Central memory CD8-positive, alpha-beta T cell (primary cell): ENCODE results near the gene TMEM174.

Experiments used
- ATAC-seq: fragments of 150-1000 bp; cut with Tn5 transposase; replicated peaks from 2 replicates; pipeline ENCODE4 v1.10.0; 2022; ENCODE audit warnings: mild to moderate bottlenecking, moderate FRiP score, moderate number of reproducible peaks; ENCODE audit not compliant: poor library complexity, severe bottlenecking; ENCODE audit errors: extremely low read depth
- DNase-seq, 2 donors: peaks; one replicate each; pipeline ENCODE4 v3.0.0; 2021; ENCODE audit warnings: low spot score in 2 of 2
- H3K27ac Mint-ChIP-seq: one replicate; pipeline ENCODE4 v1.8.0; 2022; ENCODE audit warnings: low read depth, mild to moderate bottlenecking, moderate library complexity, mixed read lengths
- H3K27me3 Mint-ChIP-seq: one replicate; pipeline ENCODE4 v1.8.0; 2022; ENCODE audit warnings: mixed read lengths
- H3K36me3 Mint-ChIP-seq: one replicate; pipeline ENCODE4 v1.8.0; 2022; ENCODE audit warnings: mild to moderate bottlenecking, moderate library complexity, mixed read lengths; ENCODE audit not compliant: insufficient read depth
- H3K4me1 Mint-ChIP-seq: one replicate; pipeline ENCODE4 v1.8.0; 2022; ENCODE audit warnings: mixed read lengths
- H3K4me3 Mint-ChIP-seq: one replicate; pipeline ENCODE4 v1.8.0; 2022; ENCODE audit warnings: mild to moderate bottlenecking, moderate library complexity, mixed read lengths
- H3K9me3 Mint-ChIP-seq: one replicate; pipeline ENCODE4 v1.8.0; 2022; ENCODE audit warnings: mixed read lengths

The TMEM174 gene

GRCh38 chr5:73157414-73158303 lies 15.3 kb upstream of the TMEM174 start:
- H3K9me3 Mint-ChIP-seq: no peaks in the 10 kb centered on the region
- no peak for DNase-seq
- peaks cover 35% of the 10 kb centered on the region for H3K27me3 Mint-ChIP-seq
- no peak overlapping the region for H3K27ac Mint-ChIP-seq
- ATAC-seq: no peak
- peaks cover 4% of the 10 kb centered on the region for H3K36me3 Mint-ChIP-seq
- H3K4me1 Mint-ChIP-seq: peaks cover 28% of the 10 kb centered on the region
- H3K4me3 Mint-ChIP-seq: no peak overlapping the region

DNA sequence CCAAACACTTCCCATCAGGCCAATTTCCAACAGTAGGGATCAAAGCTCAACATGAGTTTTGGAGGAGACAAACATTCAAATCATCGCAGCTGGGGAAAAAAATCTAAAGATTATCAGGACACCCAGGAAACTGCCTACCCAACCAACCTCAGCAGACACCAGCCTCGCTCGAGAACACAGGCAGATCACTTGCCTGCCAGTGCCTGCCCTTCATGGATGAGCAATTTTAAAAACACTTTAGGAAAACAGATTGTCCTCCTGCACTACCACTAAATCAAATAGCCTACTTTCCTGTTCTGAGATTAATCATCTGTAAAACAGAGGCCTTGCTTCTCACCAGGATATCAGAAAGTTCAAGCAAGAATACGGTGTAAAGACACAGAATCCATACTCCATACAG lies 14.7 kb upstream of the TMEM174 start:
- Mint-ChIP-seq H3K36me3 (peaks cover 4% of the 10 kb centered on the region), H3K27me3 (peaks cover 35% of the 10 kb centered on the region), H3K9me3 (no peaks in the 10 kb centered on the region), H3K27ac (no peak overlapping the region), H3K4me3 (no peak overlapping the region), H3K4me1 (peaks cover 25% of the 10 kb centered on the region)
- no peak for ATAC-seq
- DNase-seq: no peak

- Mint-ChIP-seq H3K27me3 (peaks cover 43% of the 10 kb centered on the region), H3K27ac (peak overlapping the region; percentile 26), H3K4me1 (peaks cover 25% of the 10 kb centered on the region), H3K36me3 (peaks cover 4% of the 10 kb centered on the region), H3K9me3 (no peaks in the 10 kb centered on the region), H3K4me3 (peak overlapping the region; percentile 55)
- ATAC-seq (peak; percentile 82), DNase-seq (peak in 1 of 2 donors; percentile 23)
Observed at GRCh38 chr5:73160239-73160671, 12.7 kb upstream of the TMEM174 start.

- H3K4me1 Mint-ChIP-seq: peaks cover 6% of the 10 kb centered on the region
- no peaks in the 10 kb centered on the region for H3K9me3 Mint-ChIP-seq
- peaks cover 60% of the 10 kb centered on the region for H3K27me3 Mint-ChIP-seq
- ATAC-seq (no peak), DNase-seq (peak in 1 of 2 donors; percentile 17)
- no peak overlapping the region for H3K4me3 Mint-ChIP-seq
- H3K36me3 Mint-ChIP-seq: no peaks in the 10 kb centered on the region
- peak overlapping the region; percentile 30 for H3K27ac Mint-ChIP-seq
Observed at GRCh38 chr5:73170522-73170921, 2.5 kb upstream of the TMEM174 start.

DNA sequence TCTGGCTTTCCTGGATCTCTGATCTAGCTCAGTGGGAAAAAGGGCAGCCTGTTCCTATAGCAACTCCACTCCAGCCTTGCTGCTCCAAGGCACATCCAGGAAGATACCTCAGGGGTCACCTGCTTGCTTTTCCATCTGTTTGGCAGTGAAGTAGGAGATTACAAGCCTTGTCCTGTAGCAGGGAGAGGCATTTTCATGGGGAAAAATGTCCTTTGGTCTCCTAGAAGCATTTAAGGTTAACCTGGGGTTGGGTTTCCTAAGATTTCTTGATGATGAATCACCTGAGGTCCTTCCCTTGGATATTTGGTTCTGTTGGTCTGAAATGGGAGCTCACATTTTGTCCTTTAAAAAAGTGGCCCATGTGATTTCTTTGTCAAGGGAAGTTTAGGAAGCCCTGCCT lies 1.5 kb upstream of the TMEM174 start:
- H3K36me3 Mint-ChIP-seq: no peaks in the 10 kb centered on the region
- no peak overlapping the region for H3K27ac Mint-ChIP-seq
- H3K27me3 Mint-ChIP-seq: peaks cover 60% of the 10 kb centered on the region
- DNase-seq (no peak), ATAC-seq (no peak)
- no peak overlapping the region for H3K4me3 Mint-ChIP-seq
- no peaks in the 10 kb centered on the region for H3K9me3 Mint-ChIP-seq
- peaks cover 6% of the 10 kb centered on the region for H3K4me1 Mint-ChIP-seq

GRCh38 chr5:73174100-73174815 lies 1.3 kb downstream of the TMEM174 start:
- Mint-ChIP-seq H3K4me1 (peaks cover 6% of the 10 kb centered on the region), H3K36me3 (no peaks in the 10 kb centered on the region), H3K9me3 (no peaks in the 10 kb centered on the region), H3K27ac (no peak overlapping the region), H3K27me3 (peaks cover 87% of the 10 kb centered on the region), H3K4me3 (no peak overlapping the region)
- ATAC-seq (no peak), DNase-seq (no peak)

DNA sequence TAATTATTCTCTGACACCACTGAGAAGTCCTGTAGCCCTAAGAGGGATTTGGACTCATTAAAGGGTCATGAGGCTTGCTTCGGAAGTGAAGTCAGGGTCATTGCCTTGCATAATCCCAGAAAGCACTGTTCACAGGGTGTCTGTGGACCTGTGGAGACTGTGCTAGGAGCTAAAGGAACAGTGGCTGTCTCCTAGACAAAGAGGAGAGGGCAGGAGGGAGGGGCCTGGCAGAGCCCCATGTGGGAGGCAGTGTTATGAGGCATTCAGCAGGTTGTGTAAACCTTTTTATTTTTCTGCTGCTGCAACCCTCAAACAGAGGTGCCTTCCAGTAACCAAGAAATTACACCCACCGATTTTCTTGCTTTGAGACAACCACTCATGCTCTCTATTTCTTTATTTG lies 3.3 kb downstream of the TMEM174 start:
- no peaks in the 10 kb centered on the region for H3K36me3 Mint-ChIP-seq
- no peaks in the 10 kb centered on the region for H3K4me1 Mint-ChIP-seq
- DNase-seq (no peak), ATAC-seq (no peak)
- no peak overlapping the region for H3K27ac Mint-ChIP-seq
- H3K4me3 Mint-ChIP-seq: no peak overlapping the region
- peaks cover 97% of the 10 kb centered on the region for H3K27me3 Mint-ChIP-seq
- H3K9me3 Mint-ChIP-seq: no peaks in the 10 kb centered on the region

GRCh38 chr5:73178265-73178664 lies 5.3 kb downstream of the TMEM174 start:
- H3K36me3 Mint-ChIP-seq: no peaks in the 10 kb centered on the region
- no peaks in the 10 kb centered on the region for H3K9me3 Mint-ChIP-seq
- H3K4me1 Mint-ChIP-seq: no peaks in the 10 kb centered on the region
- H3K4me3 Mint-ChIP-seq: no peak overlapping the region
- DNase-seq (no peak), ATAC-seq (no peak)
- H3K27me3 Mint-ChIP-seq: peaks cover 95% of the 10 kb centered on the region
- H3K27ac Mint-ChIP-seq: no peak overlapping the region

- Mint-ChIP-seq H3K36me3 (no peaks in the 10 kb centered on the region), H3K4me1 (no peaks in the 10 kb centered on the region), H3K9me3 (no peaks in the 10 kb centered on the region), H3K27me3 (peaks cover 95% of the 10 kb centered on the region), H3K4me3 (no peak overlapping the region), H3K27ac (no peak overlapping the region)
- no peak for ATAC-seq
- no peak for DNase-seq
Observed at GRCh38 chr5:73179730-73180129, 6.7 kb downstream of the TMEM174 start.

- H3K4me3 Mint-ChIP-seq: no peak overlapping the region
- H3K4me1 Mint-ChIP-seq: no peaks in the 10 kb centered on the region
- no peak overlapping the region for H3K27ac Mint-ChIP-seq
- peaks cover 93% of the 10 kb centered on the region for H3K27me3 Mint-ChIP-seq
- ATAC-seq: no peak
- DNase-seq: no peak
- H3K9me3 Mint-ChIP-seq: no peaks in the 10 kb centered on the region
- H3K36me3 Mint-ChIP-seq: no peaks in the 10 kb centered on the region
Observed at GRCh38 chr5:73180566-73180965, 7.6 kb downstream of the TMEM174 start.

DNA sequence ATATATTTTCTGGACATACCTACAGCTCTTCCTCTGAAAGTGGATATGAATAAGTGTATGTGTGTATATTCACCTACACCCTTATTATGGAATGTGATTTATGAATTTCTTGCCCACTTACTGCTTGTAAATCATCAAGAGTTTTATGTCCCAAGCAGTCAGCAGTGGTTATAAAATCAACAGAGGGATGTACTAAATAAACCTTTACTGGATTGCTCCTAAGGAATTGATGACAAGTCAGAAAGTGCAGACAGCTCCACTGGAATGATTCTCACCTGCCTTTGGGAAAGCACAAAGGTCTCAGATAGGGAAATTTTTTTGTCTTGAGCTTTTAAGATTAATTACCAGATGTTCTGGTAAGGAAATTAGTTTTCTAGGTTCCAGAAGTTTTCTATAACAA lies 9.3 kb downstream of the TMEM174 start:
- Mint-ChIP-seq H3K4me1 (no peaks in the 10 kb centered on the region), H3K9me3 (no peaks in the 10 kb centered on the region), H3K27ac (no peak overlapping the region), H3K27me3 (peaks cover 75% of the 10 kb centered on the region), H3K36me3 (no peaks in the 10 kb centered on the region), H3K4me3 (no peak overlapping the region)
- DNase-seq (no peak), ATAC-seq (no peak)

DNA sequence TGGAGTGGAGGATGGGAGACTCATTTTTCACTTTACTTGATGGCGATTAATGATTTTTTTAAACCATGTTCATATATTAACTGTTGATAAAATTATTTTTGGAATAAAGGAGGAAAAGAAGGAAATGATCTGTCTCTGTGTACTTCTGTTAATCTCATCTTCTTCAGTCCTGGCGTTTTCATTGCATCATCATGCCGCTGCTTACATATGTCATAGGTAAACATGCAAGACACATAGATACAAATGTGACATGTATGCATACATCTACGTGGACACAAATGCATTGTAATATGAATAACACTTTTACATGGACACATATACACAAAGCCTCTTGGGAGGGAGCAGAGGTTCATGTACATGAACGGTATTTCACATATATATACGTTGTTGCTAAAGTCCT lies 10.0 kb downstream of the TMEM174 start:
- H3K9me3 Mint-ChIP-seq: no peaks in the 10 kb centered on the region
- ATAC-seq (no peak), DNase-seq (no peak)
- H3K36me3 Mint-ChIP-seq: no peaks in the 10 kb centered on the region
- peaks cover 69% of the 10 kb centered on the region for H3K27me3 Mint-ChIP-seq
- H3K27ac Mint-ChIP-seq: no peak overlapping the region
- no peaks in the 10 kb centered on the region for H3K4me1 Mint-ChIP-seq
- H3K4me3 Mint-ChIP-seq: no peak overlapping the region

DNA sequence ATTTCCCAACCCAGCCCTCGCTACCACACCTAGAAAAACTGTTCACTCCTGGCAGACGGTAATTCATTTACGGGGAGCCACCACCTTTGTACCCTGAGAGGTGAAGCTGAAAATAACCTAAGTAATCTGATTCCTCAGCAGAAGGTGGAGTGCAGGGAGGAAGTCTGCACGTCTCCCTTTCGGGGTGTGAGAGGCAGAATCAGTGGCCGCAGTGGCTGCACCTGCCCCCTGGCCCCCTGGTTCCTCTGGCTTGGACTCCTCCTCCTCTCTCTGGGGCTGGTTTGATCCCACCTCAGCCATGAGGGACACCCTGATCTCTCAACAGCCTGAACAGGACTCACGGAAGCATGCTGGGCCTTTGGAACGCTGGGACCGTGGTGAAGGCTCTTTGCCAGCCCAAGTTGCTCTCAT lies 10.5 kb downstream of the TMEM174 start:
- Mint-ChIP-seq H3K4me1 (no peaks in the 10 kb centered on the region), H3K27me3 (peaks cover 64% of the 10 kb centered on the region), H3K9me3 (no peaks in the 10 kb centered on the region), H3K36me3 (no peaks in the 10 kb centered on the region), H3K27ac (no peak overlapping the region), H3K4me3 (no peak overlapping the region)
- DNase-seq (no peak), ATAC-seq (no peak)
